ENCODE results near the gene SPEG. TPM values are rescaled to one million over a fixed set of nuclear protein-coding genes. Genes with fewer than 3 reads are reported as not detected.

Gene SPEG
- total RNA-seq, 1 experiment from 2014 or later: 56.6 TPM

DNA sequence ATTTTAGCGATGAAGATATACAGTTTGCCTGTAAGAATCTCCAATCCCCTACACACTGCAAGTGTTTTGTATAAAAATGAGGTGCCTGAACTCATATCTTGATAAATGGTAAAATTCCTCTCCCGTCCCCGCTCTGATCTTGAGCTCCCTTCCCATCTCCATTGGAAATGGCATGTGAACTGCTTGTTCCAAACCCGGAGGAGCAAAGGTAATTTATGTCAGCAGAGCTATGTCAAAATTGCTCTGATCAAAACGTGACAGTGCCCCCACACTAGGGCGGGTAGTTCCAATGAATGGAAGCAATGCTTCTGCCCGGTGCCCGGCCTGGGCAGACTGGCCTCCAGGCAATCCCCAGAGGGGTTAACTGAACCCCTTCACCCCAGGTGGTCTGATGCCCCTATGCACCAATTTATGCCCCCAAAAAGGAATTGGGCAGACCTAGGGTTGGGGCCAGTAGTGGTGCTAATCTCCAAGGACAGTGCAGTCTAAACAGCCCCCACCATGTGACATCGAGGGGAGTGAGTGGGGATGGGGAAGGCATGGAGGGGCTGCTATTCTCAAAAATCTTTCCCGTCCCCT, 60.4 kb downstream of the SPEG start:
- intact Hi-C loops (cut with micrococcal nuclease): loop anchor here (1.0 to 2.0 kb wide), 2 partner anchors 18 to 35 kb away; no protein-coding TSS in a partner anchor
- POLR2A ChIA-PET: interaction anchor here (1.0 kb wide), 1 partner anchor 35 kb away, joined by 9 read pairs; no protein-coding TSS in a partner anchor
- H3K9me3 ChIP-seq (ENCODE audit: control insufficient read depth in 1 of 2, insufficient read depth in 1 of 2, low read depth in 1 of 2, low read length in 2 of 2): no peaks in the 10 kb centered on the region
- BruUV-seq (replicated peaks): no TSS peak
- no peaks in the 10 kb centered on the region for H3K9me2 ChIP-seq (ENCODE audit: insufficient read depth)
- no peak overlapping the region for H3K4me3 ChIP-seq (replicated peaks in 1 of 2; ENCODE audit: low read depth in 1 of 2, low read length in 2 of 2)
- H3K4me2 ChIP-seq (ENCODE audit: low read length): peak overlapping the region; percentile 45; the same call in 1 of the 2 replicates
- TF ChIP-seq, protein P1, sequence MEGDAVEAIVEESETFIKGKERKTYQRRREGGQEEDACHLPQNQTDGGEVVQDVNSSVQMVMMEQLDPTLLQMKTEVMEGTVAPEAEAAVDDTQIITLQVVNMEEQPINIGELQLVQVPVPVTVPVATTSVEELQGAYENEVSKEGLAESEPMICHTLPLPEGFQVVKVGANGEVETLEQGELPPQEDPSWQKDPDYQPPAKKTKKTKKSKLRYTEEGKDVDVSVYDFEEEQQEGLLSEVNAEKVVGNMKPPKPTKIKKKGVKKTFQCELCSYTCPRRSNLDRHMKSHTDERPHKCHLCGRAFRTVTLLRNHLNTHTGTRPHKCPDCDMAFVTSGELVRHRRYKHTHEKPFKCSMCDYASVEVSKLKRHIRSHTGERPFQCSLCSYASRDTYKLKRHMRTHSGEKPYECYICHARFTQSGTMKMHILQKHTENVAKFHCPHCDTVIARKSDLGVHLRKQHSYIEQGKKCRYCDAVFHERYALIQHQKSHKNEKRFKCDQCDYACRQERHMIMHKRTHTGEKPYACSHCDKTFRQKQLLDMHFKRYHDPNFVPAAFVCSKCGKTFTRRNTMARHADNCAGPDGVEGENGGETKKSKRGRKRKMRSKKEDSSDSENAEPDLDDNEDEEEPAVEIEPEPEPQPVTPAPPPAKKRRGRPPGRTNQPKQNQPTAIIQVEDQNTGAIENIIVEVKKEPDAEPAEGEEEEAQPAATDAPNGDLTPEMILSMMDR (IDR thresholded peaks at IDR 0.05 in 2 of 3, conservative IDR thresholded peaks at IDR 0.05 in 1 of 3; ENCODE audit: borderline replicate concordance in 1 of 3, insufficient read depth in 1 of 3, low read depth in 2 of 3, low read length in 2 of 3): no peak
- TF ChIP-seq SIN3A (IDR thresholded peaks at IDR 0.05; ENCODE audit: low read depth) (no peak), FOSL1 (IDR thresholded peaks at IDR 0.05; ENCODE audit: low read depth) (no peak), CEBPB (IDR thresholded peaks at IDR 0.05; ENCODE audit: low read depth) (no peak)
- CTCF ChIA-PET: interaction anchor here (0.6 to 4.2 kb wide), 25 partner anchors 8 to 232 kb away, joined by 3 to 103 read pairs (median 6); partner anchors contain the start of genes DNPEP and STK11IP
- H3K9ac ChIP-seq (ENCODE audit: low read length): no peak overlapping the region
- H3K36me3 ChIP-seq (ENCODE audit: control insufficient read depth in 1 of 2, insufficient read depth in 2 of 2, low read length in 2 of 2): no peaks in the 10 kb centered on the region
- no peak for ATAC-seq
- no peak overlapping the region for H2AFZ ChIP-seq (ENCODE audit: low read depth, low read length, poor library complexity, severe bottlenecking)
- no peaks in the 10 kb centered on the region for H3K27me3 ChIP-seq (ENCODE audit: insufficient read depth, low read length)
- no peak overlapping the region for H3K27ac ChIP-seq (ENCODE audit: low read depth, low read length)
- peaks cover 12% of the 10 kb centered on the region for H3K79me2 ChIP-seq (ENCODE audit: insufficient read depth, low read length)
- RAD21 ChIA-PET (ENCODE audit: low non-redundant PET in 1 of 2, low total read pairs in 2 of 2, uncharacterized antibody in 2 of 2, unreplicated experiment in 2 of 2): interaction anchor here (1.0 to 1.5 kb wide), 3 partner anchors 27 to 35 kb away, joined by 3 to 18 read pairs (median 12); no protein-coding TSS in a partner anchor
- no peaks in the 10 kb centered on the region for H4K20me1 ChIP-seq (ENCODE audit: insufficient read depth)
- H3K4me1 ChIP-seq (ENCODE audit: control insufficient read depth in 1 of 2, insufficient read depth in 2 of 2, low read length in 2 of 2): peaks cover 19 to 34% of the 10 kb centered on the region in 2 experiments
- no peak for DNase-seq (ENCODE audit: low read depth, low spot score)

DNA sequence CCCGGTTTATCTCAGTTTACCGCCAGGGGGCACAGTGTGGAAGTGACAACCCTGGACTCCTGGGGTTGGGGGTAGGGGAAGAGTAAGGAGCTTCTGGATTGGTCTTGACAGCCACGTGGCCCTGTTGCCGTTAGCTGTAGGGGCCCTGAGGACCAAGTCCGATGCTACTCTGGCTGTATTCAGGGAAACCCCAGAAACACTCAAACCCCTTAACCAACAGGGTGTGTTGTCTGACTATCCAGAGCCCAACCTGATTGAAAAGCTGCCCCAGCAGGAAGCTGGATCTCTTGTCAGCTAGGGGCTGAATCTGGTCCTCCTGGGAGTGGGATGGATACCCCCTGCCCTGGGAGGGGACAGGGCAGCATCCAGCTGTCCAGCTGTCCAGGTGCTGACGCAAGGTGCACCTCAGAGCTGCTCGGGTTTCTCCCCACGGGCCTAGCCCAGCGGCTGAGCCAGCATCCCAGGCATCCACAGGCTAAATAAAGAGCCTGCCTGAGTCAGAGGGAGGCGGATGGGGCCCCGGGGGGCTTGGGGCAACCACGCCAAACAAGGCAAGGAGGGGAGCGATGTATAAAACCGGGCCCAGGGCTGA, 61.0 kb downstream of the SPEG start:
- no TSS peak for BruUV-seq (replicated peaks)
- Histone ChIP-seq H3K36me3 (ENCODE audit: control insufficient read depth in 1 of 2, insufficient read depth in 2 of 2, low read length in 2 of 2) (no peaks in the 10 kb centered on the region), H3K27me3 (ENCODE audit: insufficient read depth, low read length) (no peaks in the 10 kb centered on the region), H3K4me3 (replicated peaks in 1 of 2; ENCODE audit: low read depth in 1 of 2, low read length in 2 of 2) (no peak overlapping the region), H2AFZ (ENCODE audit: low read depth, low read length, poor library complexity, severe bottlenecking) (no peak overlapping the region), H3K27ac (ENCODE audit: low read depth, low read length) (peak overlapping the region; percentile 25; the same call in 1 of the 2 replicates), H3K4me2 (ENCODE audit: low read length) (peak overlapping the region; percentile 45), H3K79me2 (ENCODE audit: insufficient read depth, low read length) (peaks cover 14% of the 10 kb centered on the region), H4K20me1 (ENCODE audit: insufficient read depth) (no peaks in the 10 kb centered on the region), H3K9me2 (ENCODE audit: insufficient read depth) (no peaks in the 10 kb centered on the region), H3K9ac (ENCODE audit: low read length) (no peak overlapping the region), H3K4me1 (ENCODE audit: control insufficient read depth in 1 of 2, insufficient read depth in 2 of 2, low read length in 2 of 2) (peaks cover 24 to 39% of the 10 kb centered on the region in 2 experiments), H3K9me3 (ENCODE audit: control insufficient read depth in 1 of 2, insufficient read depth in 1 of 2, low read depth in 1 of 2, low read length in 2 of 2) (no peaks in the 10 kb centered on the region)
- ATAC-seq (peak; percentile 30), DNase-seq (ENCODE audit: low read depth, low spot score) (peak; percentile 64)
- intact Hi-C loops (cut with micrococcal nuclease): loop anchor here (1.0 to 2.0 kb wide), 2 partner anchors 19 to 35 kb away; no protein-coding TSS in a partner anchor
- RAD21 ChIA-PET (ENCODE audit: low non-redundant PET in 1 of 2, low total read pairs in 2 of 2, uncharacterized antibody in 2 of 2, unreplicated experiment in 2 of 2): interaction anchor here (1.0 to 1.5 kb wide), 3 partner anchors 26 to 34 kb away, joined by 3 to 18 read pairs (median 12); no protein-coding TSS in a partner anchor
- TF ChIP-seq, protein P1 (IDR thresholded peaks at IDR 0.05 in 2 of 3, conservative IDR thresholded peaks at IDR 0.05 in 1 of 3; ENCODE audit: borderline replicate concordance in 1 of 3, insufficient read depth in 1 of 3, low read depth in 2 of 3, low read length in 2 of 3): peak in 2 of 3 experiments; percentile 69 to 72; a peak in 4 of 6 replicates
- no peak for TF ChIP-seq ZFX (IDR thresholded peaks at IDR 0.05)
- no peak for TF ChIP-seq CBX3 (IDR thresholded peaks at IDR 0.05; ENCODE audit: low read depth)
- POLR2A ChIA-PET: interaction anchor here (1.0 kb wide), 1 partner anchor 34 kb away, joined by 9 read pairs; no protein-coding TSS in a partner anchor
- CTCF ChIA-PET: interaction anchor here (0.5 to 4.2 kb wide), 30 partner anchors 9 to 232 kb away, joined by 3 to 103 read pairs (median 4); partner anchors contain the start of genes DNPEP and STK11IP
